ENCODE results near the gene B4GALT5.
"Not testable (repeated sequence)": the region's sequence is repeated elsewhere in the genome, so short reads cannot be mapped to it uniquely, and the experiment has no call there.

The B4GALT5 gene

DNA sequence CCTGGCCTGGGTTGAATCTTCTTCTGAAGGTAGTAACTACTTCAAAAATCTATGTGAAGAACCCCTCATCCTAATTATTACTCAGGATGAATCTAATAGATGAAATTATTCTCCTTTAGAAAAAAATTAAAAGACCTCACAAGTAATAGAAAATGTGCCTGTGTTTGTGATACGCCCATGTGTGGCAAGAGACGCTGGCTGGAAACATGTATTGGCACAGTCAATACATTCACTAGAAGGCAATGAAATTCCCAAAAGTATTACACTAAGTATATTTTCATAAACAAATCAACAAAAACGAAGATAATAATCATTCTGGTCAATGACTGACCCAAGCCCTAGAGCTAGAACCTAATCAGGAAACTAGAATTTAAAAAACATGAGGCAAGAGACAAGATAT lies 64.0 kb downstream of the B4GALT5 start:
- no peak for DNase-seq

DNA sequence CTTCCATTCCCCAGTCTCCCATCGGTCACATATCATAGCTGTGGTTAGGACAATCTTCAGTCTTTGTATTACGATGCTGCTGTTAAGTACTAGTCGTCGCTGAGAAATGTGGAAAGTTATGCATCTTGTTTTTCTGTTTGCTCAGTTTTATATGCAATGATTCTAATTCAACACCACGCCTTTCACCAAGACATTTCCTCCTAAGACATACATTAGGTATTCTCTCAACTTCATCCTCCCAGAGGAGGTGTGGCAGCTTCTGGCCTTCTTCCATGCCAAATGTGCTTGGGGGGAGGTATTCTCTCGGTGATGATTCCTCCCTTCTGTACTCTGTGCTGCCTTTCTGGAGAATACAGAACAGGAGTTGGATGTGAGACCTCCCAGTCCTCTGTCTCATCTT lies 66.1 kb downstream of the B4GALT5 start:
- no peak for DNase-seq

DNA sequence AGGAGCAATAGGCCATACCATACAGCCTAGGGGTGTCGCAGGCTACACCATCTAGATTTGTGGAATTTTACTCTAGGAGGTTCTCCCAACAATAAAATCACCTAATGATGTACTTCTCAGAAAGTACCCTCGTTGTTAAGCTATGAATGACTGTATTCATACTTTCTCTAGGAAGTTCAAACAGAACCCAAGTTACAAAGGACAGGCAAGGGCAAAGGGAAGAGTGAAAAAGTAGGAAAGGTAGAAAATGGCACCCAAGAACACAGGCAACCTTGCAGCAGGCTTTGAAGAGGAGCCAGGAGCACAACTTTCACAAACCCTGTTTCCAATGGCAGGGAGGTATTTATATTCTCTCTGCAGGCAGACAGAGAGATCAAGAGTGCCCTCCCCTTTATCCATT lies 67.2 kb downstream of the B4GALT5 start:
- no peak for DNase-seq

DNA sequence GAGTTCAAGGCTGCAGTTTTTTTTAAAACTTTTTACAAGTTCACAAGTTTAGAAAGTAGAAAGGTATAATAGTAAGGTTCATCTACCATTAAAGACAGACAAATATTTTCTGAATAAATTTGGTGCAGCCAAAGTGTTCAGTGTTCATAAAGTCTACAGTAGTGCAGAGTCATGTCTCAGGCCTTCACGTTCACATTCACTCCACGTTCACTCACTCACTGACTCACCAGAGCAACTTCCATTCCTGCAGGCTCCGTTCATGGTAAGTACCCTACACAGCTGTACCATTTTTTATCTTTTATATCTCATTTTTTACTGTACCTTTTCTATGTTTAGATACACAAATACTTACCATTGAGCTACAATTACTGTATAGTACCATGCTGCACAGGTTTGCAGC lies 67.6 kb downstream of the B4GALT5 start:
- no peak for DNase-seq

DNA sequence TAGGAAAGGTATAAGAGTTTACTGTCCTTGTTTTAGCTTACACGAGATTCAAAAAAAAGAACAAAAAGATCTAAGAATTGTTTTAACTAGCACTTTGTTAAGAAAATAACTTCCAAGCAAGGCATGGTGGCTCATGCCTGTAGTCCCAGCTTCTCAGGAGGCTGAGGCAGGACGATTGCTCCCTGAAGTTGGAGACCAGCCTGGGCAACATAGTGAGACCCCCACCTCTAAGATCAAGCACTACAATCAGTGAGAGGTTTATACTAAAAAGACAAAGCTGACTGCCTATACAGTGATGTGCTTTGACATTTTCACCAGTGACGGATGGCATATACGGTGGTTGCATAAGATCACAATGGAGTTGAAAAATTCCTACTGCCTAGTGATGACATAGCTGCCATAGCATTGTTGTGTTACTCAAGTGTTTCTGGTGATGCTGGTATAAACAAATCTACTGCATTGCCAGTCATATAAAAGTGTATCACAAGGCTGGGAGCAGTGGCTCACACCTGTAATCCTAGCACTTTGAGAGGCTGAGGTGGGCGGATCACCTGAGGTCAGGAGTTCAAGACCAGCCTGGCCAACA lies 68.6 kb downstream of the B4GALT5 start:
- no peak for DNase-seq

DNA sequence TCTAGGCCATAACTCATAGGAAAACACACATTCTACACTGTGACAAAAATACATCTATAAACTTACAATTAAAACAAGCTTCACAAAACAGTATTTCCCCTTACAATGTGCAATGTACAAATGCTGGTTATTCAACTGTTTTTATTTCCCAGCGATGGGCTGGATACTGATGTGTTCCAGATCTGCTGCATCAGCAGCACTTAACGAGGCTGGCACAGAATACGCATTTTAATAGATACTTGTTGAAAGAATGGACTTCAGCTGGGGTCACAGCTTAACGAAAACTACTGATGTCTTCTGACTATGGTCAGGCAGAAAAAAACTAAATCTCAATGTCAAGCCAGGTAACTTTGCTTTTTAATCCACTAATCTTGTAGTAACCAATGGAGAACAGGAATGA lies 70.9 kb downstream of the B4GALT5 start:
- no peak for DNase-seq

DNA sequence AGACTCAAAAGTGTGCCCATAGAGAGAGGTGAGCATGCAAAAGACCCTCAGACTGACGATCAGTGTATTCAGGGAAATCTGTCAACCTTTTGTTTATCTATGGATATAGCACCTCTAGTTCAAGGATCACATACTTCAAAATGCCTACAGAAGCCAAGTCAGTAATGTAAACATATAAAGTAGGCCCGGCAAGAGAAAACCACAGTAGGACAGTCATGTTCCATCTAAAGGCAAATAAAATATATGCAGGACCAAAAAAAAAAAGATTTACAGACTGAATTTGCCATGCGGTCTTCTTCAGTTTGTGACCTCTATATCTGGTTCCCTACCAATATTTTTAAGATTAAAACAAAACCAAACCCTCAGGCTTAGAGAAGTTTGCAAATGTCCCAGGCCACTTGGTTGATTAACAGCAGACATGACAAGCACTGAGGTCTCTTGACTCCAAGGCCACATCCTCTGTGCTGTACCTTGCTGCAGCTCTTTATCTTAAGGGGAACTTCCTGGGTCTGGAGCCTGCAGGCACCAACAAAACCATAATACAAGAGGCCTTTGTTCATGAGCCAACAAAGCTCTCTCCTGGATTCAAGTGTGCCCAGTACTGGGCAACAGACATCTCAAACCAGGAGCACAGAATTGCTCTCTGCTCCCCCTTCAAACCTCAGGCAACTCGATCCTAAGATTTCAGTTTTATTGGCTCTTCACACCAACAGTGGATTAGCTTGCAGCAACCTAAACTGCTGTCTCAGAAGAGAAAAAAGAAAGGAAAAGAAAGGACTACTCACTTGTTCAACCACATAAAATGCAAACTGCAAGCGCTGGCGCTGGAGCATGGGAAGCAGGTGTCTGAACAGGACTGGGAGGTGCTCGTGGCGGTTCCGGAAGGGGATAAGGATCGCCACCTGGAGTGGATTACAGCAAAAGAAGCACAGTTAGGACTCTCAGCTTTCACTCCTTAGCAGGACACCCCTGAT lies 71.7 kb downstream of the B4GALT5 start:
- DNase-seq = no peak

DNA sequence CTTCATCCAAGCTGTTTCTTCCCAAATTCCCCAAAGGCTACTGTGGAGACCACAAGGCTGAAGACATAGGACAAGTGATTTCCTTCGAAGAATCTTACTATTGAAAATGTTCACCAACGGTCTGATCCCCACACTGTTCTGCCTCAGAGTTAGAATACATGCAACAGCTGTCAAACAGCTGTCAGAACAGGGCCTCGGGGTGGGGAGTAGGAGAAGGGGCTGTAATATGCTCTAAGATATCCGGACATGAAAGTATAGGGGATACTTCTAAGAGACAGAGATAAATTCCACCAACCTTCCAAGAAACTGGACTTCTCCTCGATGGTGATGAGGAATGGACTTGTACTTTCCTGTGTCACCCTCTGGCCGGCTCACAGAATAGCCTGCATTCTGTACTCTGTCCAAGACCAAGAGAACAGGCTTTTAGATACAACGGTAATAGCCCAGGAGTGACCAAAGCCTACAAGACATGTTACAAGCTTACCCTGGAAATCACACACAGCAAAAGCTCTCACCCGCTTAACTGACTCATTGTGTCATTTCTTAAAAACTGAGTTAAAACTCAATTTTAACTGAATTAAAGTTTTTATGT lies 76.5 kb downstream of the B4GALT5 start:
- DNase-seq = no peak

DNA sequence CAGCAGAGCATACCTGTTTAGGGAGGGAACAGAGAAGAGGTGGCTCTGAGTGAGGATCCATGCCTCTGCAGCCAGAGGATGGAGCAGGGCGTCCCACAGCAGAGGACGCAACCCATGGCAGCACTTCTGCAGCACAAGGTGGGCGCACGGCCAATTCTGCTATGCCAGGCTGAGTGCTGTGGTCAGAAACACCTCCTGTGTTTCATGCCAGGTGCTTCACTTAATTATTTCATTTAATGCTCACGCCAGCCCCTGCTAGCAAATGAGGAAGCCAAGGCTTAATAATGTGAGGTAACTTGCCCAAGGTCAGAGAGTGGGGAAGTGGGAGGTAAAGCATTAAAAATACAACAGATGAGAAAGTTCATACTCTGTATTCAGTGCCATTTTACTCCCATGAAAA lies 77.2 kb downstream of the B4GALT5 start:
- DNase-seq = no peak

DNA sequence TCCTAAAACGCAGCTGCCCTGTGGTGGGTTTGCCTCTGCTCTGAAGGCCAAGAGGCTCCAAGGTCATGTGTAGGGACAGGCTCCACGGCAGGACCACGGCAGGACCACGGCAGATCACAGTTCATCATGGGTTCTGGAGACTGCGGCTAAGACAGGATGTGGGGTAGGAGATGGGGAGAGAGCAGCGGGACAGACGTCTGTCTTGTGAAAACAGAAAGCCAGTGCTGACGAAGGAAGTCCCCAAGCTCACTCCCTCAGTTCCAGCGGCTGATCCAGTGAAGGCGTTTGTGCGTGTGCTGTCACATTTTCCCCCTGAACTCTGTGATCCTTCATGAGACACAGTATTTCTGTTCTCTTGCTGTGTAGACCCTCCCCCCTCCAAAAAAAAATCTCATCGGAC lies 77.8 kb downstream of the B4GALT5 start:
- no peak for DNase-seq

DNA sequence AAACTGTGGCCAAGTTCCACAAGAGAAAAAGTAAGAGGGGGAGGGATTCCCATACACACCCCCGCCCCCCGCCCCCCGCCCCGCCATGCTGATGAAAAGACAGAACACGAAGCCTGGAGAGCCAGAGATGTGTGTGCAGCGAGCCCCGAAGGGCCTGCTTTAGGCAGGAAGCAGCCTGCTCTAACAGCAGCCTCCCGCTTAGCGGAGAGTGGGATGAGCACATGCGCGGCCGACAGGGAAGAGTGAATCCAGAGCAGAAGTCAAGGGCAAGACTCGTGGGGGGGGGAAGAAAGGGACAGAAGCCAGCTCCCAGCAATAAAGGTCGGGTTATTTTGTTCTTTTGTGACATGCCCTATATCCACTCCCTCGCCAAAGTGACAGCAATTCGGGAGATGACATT lies 78.5 kb downstream of the B4GALT5 start:
- no peak for DNase-seq

DNA sequence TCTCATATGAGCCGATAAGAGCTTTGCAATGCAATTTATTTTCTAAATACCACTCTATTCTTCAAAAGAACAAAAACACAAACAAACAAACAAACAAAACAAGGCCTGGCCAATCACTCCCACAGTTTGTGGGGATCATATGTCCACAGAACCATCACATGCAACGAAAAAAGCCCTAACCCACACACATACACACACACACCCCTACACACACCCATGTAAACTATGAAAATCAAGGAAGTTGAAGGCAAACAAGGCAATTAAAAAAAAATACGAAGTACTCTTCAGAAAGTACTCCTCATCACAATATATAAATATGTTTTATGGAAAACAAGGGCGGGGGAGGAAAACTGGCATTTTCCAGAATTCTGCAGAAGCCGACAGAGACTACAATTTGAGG lies 79.6 kb downstream of the B4GALT5 start:
- DNase-seq = no peak

DNA sequence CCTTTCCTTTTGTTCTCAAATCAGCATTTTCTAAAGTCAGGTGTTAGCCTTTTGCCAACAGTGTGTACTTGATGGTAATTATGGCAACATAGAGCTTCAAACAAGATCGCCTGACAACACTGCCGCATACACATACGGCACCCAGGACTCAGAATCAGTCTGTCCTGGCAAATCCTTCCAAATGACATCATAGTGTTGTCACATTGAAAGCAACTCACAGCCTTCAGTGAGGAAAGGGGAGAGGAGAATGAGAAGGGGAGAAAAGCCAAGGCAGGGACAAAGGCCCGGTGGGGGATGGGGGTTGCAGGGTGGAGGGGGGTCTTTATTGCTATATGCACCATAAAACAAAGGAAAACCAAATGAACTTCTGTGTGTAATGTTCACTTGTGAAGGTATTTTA lies 80.0 kb downstream of the B4GALT5 start:
- DNase-seq = no peak

DNA sequence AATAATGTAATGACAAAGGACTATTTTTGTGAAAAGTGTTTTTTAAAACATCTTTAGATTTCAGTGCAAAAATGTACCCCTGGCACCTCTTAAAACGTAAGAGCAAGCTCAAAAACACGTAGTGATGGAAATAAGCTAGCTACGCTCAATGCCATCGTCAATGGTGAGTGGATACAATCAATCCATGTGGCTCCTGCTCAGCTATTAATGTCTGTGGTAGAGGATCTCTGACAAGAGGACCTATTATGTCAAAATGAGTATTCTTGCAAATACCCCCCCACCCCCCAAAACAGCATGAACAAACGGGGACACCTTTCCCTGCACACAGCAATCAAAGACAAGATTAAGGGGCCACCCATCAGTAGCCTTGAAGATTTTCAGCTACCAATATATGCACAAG lies 80.7 kb downstream of the B4GALT5 start:
- no peak for DNase-seq

DNA sequence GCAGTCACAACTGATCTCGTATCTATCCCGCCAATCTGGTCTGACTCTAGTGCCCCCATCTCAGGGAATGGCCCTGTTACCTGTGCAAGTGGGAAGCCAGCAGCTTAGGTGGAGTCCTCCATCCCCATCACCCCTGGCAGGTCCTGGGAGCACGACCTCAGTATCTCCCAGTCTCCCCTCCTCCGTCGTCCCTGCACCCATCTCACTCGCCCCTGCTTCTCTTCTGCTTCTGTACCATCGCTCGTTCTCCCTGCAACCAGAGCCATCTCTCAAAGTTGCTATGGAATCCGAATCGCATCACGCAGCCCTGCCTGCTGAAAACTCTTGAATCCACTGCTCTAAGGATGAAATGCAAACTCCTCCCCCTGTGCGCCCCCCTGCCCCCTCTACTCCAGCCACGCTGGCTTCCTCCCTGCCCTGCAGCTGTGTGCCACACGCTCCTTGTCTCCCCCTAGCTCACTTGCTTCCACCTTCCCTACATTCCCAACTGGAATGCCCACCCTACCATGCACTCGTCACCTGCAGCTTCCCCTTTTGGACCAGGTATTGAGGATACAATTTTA lies 81.7 kb downstream of the B4GALT5 start:
- no peak for DNase-seq

DNA sequence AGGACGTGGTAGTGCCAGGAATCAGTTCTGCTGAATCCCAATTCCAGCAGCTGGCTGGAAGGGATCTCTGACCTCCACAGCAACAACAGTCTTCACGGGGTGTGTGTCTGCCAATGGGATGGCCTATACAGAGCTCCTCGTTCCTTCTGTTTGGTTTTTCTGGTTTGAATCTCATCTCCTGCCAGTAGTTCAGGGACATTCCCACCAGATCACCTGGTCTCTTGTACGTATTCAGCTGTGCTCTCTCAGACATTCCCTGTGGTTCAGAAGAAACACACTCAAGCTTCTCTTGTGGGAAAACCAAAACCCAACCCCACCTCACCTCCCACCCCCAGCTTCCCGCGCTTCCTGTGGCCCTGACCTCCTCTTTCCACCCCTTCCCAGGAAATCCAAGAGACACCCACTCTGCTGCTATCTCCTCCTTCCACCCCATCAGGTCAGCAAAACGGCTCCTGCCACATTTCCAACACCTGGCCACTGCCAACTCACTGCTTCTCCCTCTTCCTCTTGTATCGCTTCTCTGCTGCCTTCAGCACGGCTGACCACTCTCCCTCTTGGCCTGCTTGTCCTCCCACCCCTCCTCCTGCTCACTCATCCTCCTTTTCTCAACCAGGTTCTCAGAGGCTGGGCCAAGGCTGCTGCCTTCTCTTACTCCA lies 82.5 kb downstream of the B4GALT5 start:
- no peak for DNase-seq

DNA sequence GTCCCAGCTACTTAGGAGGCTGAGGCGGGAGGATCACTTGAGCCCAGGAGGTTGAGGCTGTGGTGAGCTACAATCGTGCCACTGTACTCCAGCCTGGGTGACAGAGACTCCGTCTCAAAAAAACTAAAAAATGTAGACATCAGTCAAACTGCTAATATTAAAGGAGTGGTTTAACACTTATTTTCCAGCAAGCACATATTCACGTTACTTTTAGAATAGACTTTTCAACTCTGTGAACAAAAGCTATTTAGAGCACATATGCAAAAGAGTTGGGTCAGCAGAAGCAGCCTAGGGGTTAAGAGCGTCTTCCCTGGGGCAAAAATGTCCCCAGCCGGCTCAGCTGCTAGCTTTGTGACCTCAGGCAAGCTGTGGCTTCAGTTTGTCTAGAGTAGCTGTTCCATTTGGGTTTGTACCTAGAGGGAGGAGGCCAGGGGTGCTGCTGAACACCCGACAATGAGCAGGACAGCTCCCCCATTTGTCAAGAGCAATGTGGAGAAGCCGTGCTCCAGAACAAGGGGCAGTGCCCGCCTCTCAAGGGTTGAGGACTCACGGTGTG lies 83.2 kb downstream of the B4GALT5 start:
- DNase-seq = no peak

DNA sequence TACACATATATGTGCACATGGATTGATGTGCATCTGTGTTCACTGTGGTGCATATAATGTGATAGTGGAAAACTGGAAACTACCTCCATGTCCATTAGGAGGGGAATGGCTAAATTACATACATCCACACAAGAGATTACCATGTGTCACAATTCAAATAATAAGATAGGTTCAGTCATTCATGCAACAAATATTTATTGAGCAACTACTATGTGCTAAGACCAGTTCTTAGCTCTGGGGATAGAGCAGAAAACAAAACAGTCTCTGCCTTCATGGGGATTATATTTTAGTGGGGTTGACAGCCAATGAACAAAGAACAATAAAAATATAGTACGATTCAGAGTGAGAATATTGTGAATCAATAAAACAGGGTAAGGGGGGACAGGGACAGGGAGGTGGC lies 84.1 kb downstream of the B4GALT5 start:
- DNase-seq = no peak

DNA sequence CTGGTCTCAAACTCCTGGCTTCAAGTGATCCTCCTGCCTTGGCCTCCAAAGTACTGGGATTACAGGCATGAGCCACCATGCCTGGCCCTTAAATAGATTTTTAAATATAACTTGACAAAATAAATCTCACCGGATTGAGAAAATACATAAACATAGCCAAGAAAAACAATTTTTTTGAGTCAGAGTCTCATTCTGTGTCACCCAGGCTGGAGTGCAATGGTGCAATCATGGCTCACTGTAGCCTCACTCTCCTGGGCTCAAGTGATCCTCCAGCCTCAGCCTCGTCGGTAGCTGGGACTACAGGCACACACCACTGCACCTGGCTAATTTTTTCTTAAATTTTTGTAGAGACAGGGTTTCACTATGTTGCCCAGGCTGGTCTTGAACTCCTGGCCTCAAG lies 85.4 kb downstream of the B4GALT5 start:
- not testable (repeated sequence) for DNase-seq

DNA sequence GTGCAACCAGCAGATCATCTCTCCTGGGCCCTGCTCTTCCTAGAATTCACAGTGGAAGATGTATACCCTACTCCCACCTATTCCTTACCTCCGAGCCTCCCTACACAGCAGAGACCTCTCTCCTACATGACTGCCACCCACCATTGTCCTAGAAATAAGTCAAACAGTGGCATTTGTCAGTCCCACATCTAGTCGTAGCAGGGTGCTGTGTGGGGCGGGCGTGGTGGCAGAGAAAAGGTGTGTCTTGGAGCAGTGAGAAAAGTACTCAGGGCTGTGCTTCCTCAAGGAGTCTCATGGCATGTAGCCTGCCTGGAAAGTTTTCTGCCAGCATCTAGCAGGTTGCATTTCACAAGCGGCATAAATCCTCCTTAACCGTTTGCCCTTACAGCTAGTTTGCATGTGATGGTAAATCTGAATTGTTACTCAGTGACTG lies 86.3 kb downstream of the B4GALT5 start:
- no peak for DNase-seq

DNA sequence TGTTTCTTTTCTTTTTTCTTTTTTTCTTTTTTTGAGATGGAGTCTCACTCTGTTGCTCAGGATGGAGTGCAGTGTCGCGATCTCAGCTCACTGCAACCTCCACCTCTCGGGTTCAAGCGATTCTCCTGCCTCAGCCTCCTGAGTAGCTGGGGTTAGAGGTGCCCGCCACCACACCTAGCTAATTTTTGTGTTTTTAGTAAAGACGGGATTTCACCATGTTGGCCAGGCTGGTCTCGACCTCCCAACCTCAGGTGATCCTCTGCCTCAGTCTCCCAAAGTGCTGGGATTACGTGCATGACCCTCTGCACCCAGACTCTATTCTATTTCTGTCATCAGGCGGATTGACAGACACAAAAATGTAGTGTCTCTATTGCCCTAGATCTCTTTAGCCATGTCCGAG lies 88.7 kb downstream of the B4GALT5 start:
- not testable (repeated sequence) for DNase-seq

DNA sequence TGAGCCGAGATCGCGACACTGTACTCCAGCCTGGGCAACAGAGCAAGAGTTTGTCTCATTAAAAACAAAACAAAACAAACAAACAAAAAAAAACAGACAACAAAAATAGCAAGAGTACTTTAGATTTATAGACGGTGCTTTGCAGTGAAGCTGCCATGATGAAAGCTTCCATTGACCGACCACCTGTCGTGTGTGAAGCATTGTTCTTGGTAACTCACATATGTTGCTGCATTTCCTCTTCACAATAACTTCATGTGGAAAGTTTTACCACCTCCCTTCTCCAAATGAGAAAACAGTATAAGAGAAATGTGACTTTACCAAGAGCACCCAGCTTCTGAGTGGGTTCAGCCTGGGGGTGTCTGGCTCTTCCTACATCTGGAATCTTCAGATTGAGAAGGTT lies 89.4 kb downstream of the B4GALT5 start:
- DNase-seq = no peak

DNA sequence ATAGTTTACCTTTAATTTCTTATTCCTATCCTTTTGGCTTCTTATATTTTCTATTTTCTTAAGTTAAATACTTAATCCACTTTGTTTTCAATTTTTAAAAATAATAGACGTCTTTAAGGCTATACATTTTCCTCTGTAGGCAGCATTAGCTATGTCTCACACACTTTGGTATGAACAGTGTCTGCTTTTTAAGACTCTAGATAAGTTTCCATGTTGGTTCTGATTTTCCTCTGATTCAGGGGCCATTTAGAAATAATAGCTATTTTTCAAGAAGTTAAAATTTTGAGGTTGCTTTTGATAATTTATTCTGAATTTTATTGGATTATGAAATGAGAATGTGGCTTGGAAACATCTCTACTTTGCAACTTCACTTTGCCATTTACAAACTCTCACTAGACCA lies 91.4 kb downstream of the B4GALT5 start:
- DNase-seq = no peak

Measured in GOT3 (cell line).